Measurements from ENCODE around the gene COPS8.

COPS8 gene

DNA sequence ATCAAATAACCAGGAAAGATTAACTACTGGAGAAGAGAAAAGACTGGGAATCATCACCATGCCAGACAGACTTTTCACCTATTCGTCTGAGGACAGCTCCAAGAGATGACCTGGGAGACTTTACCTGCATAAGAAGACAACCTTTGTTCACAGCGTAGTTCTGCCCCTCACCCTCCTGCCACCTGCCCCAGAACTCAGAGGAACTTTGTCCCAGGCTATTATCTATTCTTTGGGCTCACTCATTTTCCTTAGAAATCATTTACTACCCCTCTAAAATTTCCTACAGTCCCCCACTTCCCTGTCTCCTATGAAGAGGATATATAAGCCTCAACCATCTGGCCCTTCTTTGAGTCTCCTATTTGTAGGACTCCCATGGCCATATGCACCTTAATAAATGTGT is 19.3 kb upstream of the COPS8 start:
- no peak for DNase-seq

DNA sequence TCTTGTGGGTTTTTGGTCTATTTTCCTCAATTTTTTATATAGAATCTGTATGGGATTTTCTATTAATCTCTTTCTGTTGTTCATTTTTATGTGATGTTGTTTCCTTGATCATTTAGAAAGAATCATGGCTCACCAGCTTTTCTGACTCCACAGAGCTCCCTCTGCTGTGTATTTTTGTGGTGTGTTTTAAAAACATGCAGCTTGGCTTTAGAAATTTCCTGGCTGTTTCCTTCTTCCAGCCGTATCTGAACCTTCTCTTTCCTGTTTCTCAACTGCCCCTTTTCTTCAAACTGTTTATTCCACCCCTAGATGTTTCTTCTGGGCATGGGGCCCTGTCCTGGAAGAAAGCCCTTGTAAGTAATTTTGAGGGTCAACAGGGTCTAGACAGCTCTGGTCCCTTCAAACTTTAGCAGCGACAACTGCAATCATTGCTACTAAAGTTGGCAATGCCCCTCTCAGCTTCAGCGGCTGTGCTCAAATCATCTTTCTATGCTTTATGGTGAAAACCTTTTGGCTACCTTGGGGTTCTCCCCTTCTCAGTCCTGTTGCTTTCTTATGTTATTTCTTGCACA is 17.6 kb upstream of the COPS8 start:
- no peak for DNase-seq

DNA sequence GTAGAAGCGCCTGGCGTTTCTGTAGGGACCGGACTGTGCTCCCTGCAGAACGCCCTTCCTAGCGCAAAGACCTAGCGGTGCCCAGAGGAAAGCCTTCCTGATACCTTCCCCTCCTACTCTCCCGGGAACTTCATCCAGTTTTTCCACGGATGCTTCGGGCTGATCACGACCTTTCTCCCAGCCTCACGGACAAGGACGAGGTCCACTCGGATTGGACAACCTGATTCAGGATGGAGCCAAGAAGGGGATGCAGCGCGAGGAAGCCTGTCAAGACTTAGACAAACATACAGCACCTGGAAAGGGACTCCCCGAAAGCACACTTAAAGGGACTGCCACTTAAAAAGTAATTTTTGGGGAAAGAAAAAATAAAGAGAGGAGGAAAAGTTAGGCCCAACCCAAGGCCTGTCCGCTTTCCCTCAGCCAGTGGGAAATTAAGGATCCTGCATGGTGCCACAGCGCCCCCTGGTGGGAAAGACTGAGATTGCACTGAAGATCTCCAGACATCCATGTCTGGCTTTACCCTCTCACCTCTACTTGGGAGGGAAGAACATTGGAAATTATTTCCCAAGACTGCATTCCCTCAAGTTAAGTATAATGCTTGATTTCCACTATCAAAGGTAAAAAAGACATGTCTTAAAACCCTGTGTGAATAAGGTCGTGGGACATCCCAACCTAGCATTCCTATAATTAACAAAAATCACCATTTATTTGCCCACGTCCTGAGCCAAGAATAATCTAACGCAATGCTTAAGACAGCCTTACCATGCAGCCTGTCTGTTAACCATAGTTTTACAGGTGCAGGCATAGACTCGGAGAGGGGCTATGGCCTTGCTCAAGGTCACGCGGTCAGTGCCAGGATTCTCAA is 13.4 kb upstream of the COPS8 start:
- DNase-seq = peak; percentile 85

DNA sequence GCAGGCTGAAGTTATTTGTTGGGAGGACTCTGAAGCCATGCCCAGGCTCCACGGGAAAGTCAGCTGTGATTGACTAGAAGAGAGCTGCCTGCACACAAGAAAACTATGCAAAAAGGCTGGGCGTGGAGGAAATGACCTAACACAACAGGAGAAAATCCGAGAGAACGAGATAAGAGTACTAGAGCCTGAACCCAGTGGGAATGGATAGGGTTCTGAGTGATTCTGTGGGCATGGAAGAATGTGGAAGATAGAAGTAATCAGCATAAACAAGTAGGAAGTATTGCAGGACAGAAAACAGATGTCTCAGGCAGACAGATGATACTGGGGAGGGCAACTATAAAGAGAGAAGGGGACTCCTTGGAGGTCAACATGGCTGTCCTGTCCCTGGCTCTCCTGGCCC is 12.1 kb upstream of the COPS8 start:
- no peak for DNase-seq

DNA sequence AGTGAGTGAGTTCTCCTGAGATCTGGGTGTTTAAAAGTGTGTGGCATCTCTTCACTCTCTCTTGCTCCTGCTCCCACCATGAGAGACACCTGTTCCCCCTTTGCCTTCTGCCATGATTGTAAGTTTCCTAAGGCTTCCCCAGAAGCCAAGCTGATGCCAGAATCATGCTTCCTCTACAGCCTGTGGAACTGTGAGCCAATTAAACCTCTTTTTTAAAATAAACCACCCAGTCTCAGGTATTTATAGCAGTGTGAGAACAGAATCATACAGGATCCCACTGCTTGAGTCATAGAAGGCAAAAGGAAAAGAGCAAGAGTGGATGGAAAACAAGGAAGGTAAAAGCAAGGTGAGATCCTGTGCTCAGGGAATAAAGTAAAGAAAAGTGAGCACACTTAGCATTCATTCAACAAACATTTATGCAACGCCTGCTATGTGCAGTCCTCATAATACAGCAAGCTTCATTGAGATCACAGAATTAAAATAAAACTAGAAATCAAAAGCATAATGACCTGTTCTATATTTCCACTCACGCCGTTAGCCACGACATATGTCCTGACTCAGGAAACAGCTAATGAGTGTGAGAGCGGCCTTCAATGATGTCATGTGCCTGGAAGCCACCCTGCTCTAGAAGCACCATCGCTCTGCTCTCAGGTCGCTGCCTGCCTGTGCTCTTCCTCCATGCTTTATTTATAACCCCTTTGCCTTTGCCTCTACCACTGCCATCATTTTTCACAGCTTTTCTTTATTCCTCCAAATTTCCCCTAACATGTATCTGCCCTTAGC is 11.3 kb upstream of the COPS8 start:
- no peak for DNase-seq

DNA sequence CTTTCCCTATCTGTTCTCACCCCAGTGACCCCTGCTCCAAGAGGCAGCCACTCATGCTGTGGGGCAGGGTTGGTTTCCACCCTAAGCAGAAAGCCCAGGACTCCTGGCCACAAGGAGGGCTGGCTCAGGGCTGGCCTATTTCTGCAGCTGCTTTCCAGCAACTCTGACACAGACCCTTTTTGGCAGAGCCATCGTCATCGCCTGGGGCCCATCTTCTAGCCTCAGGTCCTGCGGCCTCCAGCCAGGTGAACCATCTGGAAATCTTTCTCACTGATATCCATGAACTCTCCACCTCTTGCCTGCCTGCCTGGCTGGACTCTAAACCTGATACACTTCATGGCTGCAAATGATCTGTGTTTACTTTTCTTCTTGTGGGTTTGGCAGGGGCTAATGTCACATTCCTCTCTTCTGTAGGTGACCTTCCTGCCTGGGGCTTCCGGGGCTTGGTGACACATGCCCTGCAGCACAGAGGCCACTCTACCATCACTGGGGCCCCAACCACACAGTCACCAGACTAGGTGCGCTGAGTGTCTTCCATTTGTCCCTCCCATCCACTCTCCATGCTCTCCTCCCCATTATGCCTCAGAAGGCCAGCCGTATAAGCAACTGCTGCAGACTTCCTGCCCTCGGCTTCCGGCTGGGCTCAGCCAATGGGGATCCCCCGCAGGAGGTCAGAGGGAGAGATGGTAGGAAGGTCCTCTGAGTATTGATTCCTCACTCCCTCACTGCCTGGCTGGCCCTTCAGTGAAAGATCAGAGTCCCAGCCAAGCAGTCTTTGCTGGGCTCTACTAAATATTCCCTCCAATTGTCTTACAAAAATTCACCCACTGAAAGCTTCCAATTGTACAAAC is 9.7 kb upstream of the COPS8 start:
- DNase-seq = no peak

DNA sequence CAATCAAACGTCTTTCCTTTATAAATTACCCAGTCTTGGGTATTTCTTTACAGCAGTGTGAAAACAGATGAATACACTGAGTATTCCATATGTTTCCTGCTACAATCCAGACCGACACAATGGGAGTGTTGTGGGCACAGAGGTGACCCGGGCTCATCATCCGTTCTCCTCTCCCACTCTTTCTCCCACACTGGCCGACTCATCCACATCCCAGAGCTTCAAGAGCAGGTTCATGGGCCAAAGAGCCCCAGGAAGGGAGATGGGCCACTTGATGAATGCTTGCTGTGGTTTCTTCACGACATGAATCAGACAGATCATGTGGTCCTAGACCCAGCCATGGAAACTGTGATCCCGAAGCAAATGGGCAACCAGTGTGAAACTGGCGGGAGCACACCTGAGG is 4.1 kb upstream of the COPS8 start:
- no peak for DNase-seq

DNA sequence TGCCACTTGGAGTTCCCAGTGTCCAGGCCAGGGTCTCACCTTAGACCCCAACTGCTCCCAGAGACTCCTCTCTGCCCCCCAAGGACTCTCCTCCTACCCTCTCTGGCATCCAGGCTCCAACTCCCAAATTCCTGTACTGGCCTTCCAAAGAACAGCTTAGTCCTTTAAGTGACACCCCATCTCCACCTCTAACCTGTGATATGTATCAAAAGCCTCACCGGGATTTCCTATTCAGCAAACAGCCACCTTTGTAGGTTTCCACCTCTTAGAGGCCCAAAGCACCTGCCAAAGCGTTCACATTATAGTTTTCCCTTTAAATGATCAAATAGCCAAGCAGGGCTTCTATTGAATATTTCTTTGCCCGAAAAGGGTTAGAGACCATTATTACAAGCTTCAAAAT is 2.7 kb upstream of the COPS8 start:
- no peak for DNase-seq

DNA sequence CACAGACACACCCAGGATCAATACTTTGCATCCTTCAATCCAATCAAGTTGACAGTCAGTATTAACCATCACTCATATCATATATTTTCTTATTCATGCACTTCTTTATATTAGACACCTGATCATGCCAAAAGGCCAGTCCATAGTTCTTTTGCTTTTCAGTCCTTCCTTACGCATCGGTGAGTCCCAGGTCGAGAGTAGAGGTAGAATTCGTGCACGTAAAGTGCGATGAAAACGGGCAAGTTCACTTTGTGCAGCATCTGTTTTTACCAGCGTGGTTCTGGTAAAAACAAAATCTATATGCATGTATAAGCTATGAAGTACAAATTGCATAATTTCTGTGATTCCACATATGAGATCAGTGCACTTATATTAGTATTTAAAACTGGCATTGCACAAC is 1.2 kb upstream of the COPS8 start:
- no peak for DNase-seq

DNA sequence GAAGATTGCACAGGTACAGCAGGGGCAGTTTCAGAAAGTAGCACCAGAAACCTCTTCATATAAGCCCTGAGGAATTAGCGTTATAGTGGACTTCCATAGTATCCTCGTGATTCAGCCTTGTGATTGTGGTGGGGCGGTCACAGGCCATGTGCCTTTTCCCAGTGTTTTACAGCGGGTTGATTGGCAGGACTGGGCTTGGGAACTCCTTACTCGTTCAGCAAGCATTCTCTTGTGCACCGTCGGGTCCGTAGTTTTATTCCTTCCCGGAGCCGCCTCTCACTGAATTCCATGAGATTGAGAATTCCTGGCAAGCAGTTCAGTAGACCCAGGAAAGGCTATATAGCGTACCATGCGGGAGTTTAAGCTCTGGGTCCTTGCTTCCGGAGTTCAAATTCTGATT is 5.2 kb downstream of the COPS8 start:
- DNase-seq = no peak

DNA sequence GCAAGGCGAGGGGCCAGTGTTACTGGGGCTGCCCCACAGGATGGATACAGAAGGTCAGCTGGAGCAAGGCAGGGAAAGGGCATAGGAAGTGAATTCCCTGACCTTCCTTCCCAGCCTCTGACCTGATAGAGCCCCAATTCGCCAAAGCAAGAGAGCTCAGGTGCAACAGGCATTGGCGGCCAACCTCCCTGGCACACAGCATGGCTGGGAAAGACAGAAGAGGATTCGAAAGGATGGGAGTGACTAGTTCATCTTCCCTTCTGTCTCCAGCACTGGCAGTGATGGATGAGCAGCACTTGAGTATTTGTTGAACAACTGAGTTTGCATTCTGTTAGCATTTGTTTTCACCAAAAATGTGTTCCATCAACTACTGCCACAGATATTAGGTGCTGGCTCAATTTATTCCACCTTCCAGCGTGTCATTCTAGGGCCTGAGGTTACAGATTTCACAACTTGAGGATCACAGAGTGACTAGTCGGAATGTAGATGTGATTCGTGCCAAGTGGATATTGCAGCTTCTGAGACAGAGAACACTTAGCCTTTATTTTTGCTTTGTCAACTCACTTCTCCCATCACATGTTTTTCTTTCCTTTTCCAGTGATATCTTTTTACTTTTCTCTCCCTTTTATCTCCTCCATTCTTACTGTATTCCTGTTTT is 6.2 kb downstream of the COPS8 start:
- no peak for DNase-seq

DNA sequence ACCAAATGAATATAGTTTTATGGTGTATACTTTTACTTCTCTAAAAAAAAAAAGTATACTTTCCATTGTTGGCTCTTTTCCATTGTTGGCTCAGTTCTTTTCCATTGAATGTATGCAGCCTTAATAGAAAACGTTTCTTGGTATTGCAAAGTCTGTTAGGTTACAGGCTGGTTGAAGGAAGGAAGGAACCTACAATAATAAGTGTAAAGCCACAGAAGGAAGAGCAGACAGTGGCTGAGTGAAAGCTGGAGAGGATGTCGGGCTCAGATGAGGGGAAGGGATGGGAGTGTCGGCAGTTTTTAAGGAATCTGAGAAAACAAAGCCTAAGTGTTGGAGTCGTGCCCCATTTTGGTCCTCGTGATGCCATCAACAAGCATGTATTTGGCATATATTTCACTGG is 6.8 kb downstream of the COPS8 start:
- no peak for DNase-seq

DNA sequence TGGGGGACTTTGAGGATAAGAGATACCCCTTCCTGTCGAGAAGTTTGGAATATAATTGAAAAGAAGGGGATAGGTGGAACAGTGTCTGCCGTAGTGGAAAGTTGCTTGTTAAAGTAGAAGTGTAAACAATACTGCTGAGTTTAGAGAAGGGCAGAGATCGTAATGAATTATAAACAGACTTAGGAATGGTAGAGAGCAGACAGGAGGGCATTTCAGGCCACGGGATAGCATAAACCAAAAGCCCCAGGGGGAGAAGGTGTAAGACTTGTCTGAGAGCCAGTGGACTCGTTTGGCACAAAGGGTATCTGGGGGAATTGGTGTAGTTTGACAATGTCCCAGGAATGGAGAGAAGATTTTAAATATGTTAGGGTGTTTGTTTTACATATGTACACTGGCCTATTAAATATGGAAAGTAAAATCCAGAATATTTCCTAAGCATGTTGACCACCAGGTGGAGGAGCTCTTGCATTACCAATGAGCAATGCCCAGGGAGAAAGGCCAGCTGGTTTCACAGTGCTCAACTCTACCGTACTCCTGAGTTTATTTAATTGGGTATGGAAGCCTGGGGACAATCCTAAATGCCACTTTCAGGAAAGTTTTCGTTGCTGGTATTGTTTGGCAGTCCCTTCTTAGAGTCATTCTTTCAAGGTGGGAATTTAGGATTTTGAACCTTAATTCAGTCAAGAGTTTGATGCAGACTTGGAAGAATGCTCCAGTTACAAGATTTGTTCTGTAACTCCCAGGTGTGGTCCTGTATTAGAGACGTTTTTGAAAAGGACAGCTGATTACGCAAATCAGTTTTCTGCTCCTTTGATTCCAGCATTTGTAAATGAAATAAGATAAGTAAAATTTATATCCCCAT is 7.5 kb downstream of the COPS8 start:
- DNase-seq = no peak

DNA sequence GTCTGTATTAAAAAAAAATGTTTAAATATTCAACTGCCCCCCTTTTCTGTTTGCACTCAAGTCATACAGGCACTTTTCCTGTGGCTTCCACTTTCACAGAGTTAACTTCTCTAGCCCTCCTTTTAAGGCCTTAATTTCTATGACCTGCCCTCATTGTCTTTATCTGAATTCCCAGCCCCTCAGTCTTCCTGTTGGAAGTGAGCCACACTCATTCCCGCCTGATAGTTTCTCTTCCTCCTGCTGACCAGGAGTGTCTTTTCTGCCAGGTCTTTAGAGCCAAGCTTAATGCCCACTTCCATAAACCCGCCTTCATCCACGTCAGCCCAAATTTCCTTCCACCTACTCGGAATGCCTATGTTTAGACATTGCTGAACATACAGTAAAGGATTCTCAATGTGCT is 10.5 kb downstream of the COPS8 start:
- DNase-seq = no peak

DNA sequence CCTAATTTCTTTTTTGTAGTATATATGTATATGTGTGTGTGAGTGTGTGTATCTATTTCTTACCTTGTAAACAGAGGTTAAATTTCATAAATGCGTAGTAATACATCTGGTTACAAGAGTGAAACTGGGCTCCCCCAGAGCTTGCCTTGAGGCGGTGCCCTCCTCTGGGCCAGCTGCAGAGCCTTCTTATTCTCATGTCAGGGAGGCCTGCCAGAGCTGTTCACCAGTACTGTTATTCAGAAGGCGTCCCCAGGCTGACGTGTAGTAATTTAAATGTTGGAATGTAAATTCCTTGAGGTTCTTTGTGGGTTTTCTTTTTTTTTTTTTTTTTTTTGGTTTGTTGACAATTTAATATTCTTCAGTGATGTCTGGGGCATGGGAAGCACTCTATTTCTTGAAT is 11.2 kb downstream of the COPS8 start:
- DNase-seq = no peak

DNA sequence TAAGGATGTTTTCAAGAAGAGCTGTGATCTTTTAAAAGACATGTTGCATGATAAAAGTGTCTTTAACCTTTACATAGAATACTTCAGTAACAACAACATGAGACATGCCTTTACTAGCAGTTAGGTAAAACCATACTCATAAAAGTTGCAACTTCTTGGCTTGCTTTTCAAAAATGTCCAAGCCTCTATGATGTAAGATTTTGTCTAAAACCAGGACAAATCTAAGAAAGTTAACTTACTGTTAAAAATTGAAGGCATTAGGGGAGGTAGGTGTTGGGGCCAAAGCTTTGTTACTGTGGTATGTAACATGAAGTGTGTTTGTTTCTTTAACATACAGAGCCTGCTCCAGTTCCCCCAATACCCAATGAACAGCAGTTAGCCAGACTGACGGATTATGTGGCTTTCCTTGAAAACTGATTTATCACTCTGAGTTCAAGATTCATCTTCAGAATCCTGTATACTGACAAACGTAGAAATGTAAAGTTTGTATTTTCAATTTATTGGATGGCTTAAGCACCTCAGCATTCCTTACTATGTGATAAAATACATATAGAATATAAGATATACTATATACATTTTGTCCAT is 11.7 kb downstream of the COPS8 start:
- DNase-seq = no peak

DNA sequence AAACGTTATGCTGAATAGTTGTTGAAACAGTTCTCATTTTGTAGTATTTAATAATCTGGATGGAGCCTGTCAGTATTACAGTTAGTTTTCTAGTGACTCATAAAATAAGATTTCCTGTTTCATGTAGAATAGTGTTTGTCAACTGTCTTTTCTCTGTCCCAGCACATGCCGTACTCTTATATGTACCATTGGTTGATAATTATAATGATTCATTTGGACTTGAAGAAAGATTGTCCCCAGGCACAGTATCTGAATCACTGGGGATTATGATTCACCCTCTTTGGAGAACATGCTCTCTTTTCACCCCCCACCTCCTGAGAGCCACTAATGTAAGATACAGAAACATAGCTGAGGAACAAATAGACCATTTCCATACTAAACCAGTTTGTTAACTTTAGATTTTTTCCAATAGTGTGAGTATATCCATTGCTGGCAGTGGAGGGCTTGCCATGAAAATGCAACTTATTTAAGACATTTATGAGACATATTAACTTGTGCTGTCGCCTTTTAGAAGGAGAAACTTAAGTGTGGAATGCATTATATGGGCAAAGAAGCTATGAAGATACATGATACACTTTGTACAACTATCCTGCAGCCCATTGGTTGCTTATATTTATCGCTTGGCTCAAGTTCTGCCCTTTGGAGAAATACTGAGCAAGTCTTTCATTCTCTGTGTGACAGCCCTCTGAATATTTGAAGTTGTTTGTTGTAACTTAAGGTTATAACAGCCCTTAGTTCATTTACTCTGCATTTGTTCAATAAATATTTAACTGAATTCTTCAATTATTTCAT is 12.4 kb downstream of the COPS8 start:
- no peak for DNase-seq

DNA sequence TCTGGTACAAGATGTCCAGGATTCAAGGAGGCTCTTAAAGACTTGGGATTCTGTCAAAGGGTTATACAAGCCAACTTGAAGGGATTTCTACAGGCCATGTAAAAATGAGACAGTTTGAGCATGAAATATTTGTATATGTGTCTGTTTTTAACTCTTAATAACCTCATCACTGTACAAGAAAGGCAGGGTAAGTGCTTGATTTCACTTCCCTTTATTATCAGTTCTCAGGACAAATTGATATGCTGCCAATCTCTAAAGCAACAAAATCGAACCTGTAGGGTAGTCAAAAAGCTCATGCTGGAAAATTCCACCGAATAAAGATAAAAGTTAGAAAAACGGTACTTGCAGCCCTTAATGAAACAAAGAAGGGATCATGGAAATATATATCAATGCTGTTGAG is 14.1 kb downstream of the COPS8 start:
- no peak for DNase-seq

DNA sequence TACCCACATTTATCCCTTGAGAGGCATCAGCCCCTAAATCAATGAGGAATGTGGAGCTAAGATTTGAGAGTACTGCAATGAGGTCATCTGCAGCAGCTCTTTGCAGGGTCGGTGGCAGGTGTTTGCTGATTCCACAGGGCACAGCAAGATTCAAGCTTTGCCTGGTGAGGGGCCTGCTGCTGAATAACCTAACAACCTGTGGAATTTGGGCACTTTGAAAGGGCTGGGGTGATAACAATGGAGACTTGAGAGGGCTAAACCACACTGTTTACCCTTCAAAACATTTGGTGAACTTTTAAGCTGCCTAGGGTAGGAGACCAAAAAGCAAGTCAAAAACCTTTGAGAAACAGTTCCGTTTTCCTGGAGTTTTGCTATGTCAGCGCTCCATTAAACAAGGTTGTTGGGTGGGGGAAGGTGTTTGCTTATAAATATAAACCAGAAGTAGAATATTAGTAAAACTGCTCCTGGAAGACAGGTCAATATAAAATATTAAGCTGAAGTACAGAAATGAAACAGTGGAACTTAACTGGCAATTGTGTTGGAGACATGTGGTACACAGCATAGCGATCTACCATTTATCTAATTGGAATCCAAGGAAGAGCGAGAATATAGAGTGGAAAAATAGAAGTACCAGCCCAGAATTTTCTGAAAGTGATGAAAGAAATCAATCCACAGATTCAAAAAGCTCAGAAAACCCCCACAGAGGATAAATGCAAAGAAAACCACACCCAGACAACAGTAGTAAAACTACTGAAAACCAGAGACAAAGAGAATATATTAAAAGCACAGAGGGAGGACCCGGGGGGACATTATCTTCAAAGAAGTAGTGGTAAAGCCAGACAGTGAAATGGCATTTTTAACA is 15.7 kb downstream of the COPS8 start:
- no peak for DNase-seq

Measured in right forelimb (tissue), 1 donor.